Dermis lymphatic vessel endothelial cell (primary cell): ENCODE results near the gene ZNF552. TPM values are rescaled to one million over a fixed set of nuclear protein-coding genes. Genes with fewer than 3 reads are reported as not detected.

Source experiments
- total RNA-seq: library from RNA; depleted of rRNA; stranded (reverse); fragments of >200 nt; gene quantifications from 2 replicates; pipeline ENCODE4 v1.2.1, GENCODE V29; 2014

The ZNF552 gene
- 5.7 and 7.8 TPM in 2 replicates for total RNA-seq

DNA sequence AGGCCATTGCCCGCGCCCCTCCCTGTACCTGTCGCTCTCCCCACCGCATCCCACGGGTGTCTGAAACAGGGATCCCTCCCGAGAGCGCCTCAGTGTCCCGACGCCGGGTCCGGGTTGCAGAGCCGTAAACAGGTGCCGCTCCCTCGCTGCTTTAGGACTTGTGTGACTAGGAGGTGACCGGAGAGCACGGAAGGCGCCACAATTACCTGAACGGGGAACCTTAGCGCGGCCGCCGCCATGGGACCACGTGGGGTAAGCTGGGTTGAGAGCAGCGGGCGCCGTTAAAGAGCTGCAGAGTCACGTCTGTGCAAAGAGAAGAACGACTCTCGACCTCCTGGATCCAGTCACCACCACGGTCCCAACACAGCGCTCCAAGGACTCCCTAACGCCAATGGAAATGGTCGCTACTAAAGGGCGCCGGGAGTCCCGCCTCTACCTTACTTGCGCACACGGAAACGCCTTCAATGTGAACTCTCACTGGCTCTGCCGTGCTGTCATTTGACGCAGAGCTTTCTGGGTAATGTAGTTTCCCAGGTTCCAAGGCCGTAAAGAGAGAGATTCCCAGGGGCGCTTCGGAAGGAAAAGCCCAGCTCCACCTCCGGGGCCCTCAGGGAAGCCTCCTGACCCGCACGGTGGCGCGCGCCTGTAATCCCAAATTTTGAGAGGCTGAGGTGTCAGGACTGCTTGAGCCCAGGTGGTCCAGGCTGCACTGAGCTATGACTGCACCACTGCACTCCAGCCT lies at the start of gene ZNF552:
Gene ZNF552, minus strand, starts transcription at position 409 of the 742 bp plus-strand sequence. Its CDS starts 170 bp downstream, at position 239.

DNA sequence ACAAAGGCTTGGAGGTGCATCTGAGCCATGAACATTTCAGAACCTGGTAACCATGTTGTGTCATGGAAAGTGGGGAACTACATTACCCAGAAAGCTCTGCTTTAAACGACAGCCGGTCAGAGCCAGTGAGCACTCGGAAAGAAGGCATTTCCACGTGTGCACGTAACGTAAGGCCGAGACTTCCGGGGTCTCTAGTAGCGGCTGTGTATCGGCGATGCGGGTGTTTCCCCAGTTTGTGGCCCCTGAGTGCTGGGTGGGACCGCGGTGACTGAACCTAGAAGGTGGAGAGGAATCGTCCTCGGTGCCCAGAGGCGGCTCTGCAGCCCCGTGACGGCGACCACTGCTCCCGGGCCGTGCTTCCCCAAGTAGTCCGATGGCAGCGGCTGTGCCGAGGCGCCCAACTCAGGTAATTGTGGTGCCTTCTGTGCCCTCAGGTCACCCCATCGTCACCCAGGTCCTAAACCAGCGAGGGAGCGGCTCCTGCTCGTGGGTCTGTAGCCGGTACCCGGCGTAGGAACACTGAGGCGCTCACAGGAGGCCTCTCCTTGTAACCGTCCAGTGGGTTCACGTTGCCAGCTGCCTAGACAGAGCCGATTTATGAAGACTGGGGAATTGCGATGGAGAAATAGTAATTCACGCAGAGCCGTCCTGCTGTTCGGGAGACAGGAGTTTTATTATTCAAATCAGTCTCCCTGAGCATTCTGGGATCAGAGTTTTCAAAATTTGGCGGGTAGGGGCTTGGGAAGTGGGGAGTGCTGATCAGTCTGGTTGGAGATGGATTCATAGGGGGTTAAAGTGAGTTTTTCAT lies 35.2 kb upstream of the ZNF552 start, which contains the start of gene ZNF587:
Gene ZNF587, plus strand, starts transcription at position 194 of the 808 bp plus-strand sequence. Its CDS starts 180 bp downstream, at position 374.

DNA sequence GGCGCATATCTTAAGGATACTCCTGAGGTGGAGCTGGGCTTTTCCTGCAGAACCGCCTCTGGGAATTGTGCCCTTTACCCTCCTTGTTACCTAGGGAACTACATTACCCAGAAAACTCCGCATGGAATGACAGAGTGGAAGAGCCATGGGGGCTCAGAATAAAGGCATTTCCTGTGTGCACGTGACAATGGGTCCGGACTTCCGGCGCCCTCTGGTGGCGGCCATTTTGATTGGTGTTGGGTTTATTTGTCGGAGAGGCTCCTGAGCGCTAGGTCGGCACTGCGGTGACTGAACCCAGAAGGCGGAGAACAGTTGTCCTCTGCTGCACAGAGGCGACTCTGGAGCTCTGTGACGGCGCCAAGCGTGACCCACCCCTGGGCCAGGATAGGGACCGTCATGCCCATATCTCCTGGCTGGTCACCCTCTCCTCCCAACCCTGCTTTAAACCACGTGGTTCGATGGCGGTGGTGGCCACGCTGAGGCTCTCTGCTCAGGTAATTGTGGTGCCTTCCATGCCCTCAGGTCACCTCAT lies 15.4 kb upstream of the ZNF552 start, which contains the start of gene ZNF587B:
Gene ZNF587B, plus strand, starts transcription at position 229 of the 532 bp plus-strand sequence. Its CDS starts 230 bp downstream, at position 459.

DNA sequence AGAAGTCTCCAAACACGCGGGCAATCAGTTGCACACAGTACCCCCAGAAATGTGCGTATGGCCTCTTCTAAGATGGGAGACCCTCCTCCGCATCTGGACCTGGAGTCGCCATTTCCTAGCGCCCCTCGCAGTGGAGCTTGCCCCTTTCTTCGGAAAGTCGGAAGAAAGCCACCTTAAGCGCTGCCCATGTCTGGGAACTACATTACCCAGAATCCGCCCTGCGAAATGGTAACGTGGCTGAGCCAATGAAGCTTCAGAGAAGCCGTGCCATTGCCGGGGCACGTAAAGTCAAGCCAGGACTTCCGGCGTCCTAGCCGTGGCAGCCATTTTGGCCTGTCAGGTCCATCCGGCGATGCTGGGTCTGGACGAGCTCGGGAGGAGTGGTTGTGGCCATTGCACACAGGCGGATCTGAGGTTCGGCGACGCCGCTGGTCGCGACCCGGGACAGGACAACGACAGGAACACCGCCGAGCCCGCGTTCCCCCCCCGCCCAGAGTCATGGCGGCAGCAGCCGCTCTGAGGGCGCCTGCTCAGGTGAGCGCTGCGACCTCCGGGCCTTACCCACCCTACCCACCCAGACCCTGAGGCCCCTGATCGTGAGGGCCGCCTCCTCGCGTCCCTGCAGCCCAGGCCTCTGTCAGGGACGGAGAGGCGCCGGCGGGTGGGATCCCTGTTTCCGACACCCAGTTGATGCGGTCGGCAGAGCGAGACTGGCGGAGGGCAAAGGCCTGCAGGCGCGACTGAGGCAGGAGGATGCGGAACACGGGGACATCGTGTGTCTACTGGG lies 45.2 kb downstream of the ZNF552 start, which contains the start of gene ZNF586:
Gene ZNF586, plus strand, starts transcription at position 332 of the 787 bp plus-strand sequence. Its CDS starts 167 bp downstream, at position 499.

Other genes with a start within 250 kb of the ZNF552 start
- gene ZNF416, start 236.0 kb downstream of the ZNF552 start, total RNA-seq, result 3.6 and 5.2 TPM in 2 replicates
- 2.6 and 4.5 TPM in 2 replicates for gene ZIK1, start 230.8 kb downstream of the ZNF552 start, total RNA-seq
- gene ZNF530, start 215.0 kb downstream of the ZNF552 start, total RNA-seq, result 3.5 and 4.4 TPM in 2 replicates
- 18.7 and 23.5 TPM in 2 replicates for gene ZNF134, start 200.7 kb downstream of the ZNF552 start, total RNA-seq
- 9.0 and 12.5 TPM in 2 replicates for gene ZNF211, start 181.7 kb downstream of the ZNF552 start, total RNA-seq
- not detected in 2 replicates for gene ZSCAN4, start 146.0 kb downstream of the ZNF552 start, total RNA-seq
- gene ZNF551, start 132.9 kb downstream of the ZNF552 start, total RNA-seq, result 6.0 and 9.4 TPM in 2 replicates
- under 0.01 and 0.11 TPM in 2 replicates for gene ZNF154, start 105.7 kb downstream of the ZNF552 start, total RNA-seq
- gene ZNF671, start 87.3 kb downstream of the ZNF552 start, total RNA-seq, result 4.9 and 5.5 TPM in 2 replicates
- 17.7 and 18.0 TPM in 2 replicates for gene ZNF776, start 68.1 kb downstream of the ZNF552 start, total RNA-seq
- gene ZNF586, start 45.2 kb downstream of the ZNF552 start, total RNA-seq, result 14.5 and 17.8 TPM in 2 replicates
- 11.9 and 13.8 TPM in 2 replicates for gene ZNF587B, start 15.4 kb upstream of the ZNF552 start, total RNA-seq
- 12.5 and 15.6 TPM in 2 replicates for gene ZNF587, start 34.9 kb upstream of the ZNF552 start, total RNA-seq
- 1.7 and 2.1 TPM in 2 replicates for gene ZNF814, start 74.1 kb upstream of the ZNF552 start, total RNA-seq
- 11.5 and 13.2 TPM in 2 replicates for gene ZNF417, start 101.7 kb upstream of the ZNF552 start, total RNA-seq
- 2.1 and 2.3 TPM in 2 replicates for gene ZNF418, start 120.5 kb upstream of the ZNF552 start, total RNA-seq
- gene ZNF256, start 132.8 kb upstream of the ZNF552 start, total RNA-seq, result 4.9 and 6.1 TPM in 2 replicates
- not detected in 2 replicates for gene C19orf18, start 159.6 kb upstream of the ZNF552 start, total RNA-seq
- gene ZNF606, start 187.9 kb upstream of the ZNF552 start, total RNA-seq, result 8.7 and 10.2 TPM in 2 replicates
- gene ZSCAN1, start 219.1 kb upstream of the ZNF552 start, total RNA-seq, result not detected in 2 replicates
- 0.33 and 0.34 TPM in 2 replicates for gene ZNF135, start 244.4 kb upstream of the ZNF552 start, total RNA-seq